Progenitor cell of endocrine pancreas (in vitro differentiated cells): ENCODE data around the gene SPATA31C1. TPM values are rescaled to one million over a fixed set of nuclear protein-coding genes. Genes with fewer than 3 reads are reported as not detected.
"Not testable (repeated sequence)": the region's sequence is repeated elsewhere in the genome, so short reads cannot be mapped to it uniquely, and the experiment has no call there.

Experiments
- DNase-seq: peaks from one replicate; pipeline ENCODE4 v3.0.0; 2021; ENCODE audit warnings: low spot score; ENCODE audit not compliant: unreplicated experiment
- H3K27ac Mint-ChIP-seq: 2 replicates; pipeline ENCODE4 v1.8.0; 2021; ENCODE audit warnings: mild to moderate bottlenecking, moderate library complexity, mixed read lengths
- H3K27me3 Mint-ChIP-seq: 2 replicates; pipeline ENCODE4 v1.8.0; 2021; ENCODE audit warnings: mixed read lengths
- H3K36me3 Mint-ChIP-seq: 2 replicates; pipeline ENCODE4 v1.8.0; 2022; ENCODE audit warnings: mixed read lengths; ENCODE audit not compliant: insufficient read depth
- H3K4me1 Mint-ChIP-seq: 2 replicates; pipeline ENCODE4 v1.8.0; 2021; ENCODE audit warnings: low read depth, mixed read lengths
- H3K4me3 Mint-ChIP-seq: 2 replicates; pipeline ENCODE4 v1.8.0; 2021; ENCODE audit warnings: low read depth, mild to moderate bottlenecking, moderate library complexity, mixed read lengths
- H3K9me3 Mint-ChIP-seq: 2 replicates; pipeline ENCODE4 v1.8.0; 2021; ENCODE audit warnings: low read depth, mixed read lengths
- total RNA-seq: library from RNA; stranded (reverse); gene quantifications from 2 replicates; pipeline ENCODE4 v1.2.1, GENCODE V29; 2021
- TF ChIP-seq, protein P1 (sequence below): fragments of 200-600 bp; sonication (generic); IDR thresholded peaks from one replicate; pipeline ENCODE4 v1.5.0; 2021; ENCODE audit warnings: antibody characterized with exemption, mild to moderate bottlenecking; ENCODE audit not compliant: unreplicated experiment

SPATA31C1 gene
- total RNA-seq, 1 donor from 2014 or later: not detected

DNA sequence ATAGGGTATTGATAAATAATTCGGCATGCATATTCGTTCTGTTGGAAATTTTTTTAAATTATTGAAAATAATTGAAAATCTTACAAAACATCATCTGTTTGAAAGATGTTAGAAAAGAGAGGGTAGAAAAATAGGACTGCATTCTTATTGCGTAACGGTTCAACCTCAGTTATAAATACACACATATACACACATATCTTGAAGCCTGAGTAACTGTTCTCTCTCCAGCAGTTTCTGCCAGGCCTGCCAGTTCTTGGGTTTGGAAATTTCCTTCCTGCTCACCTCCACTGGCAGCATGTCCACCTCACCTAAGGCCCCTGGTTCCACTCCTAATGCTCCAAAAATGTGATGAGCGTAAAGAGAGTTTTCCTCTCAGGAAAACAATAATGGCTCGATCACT is 26.0 kb upstream of the SPATA31C1 start:
- peaks cover 2% of the 10 kb centered on the region for H3K9me3 Mint-ChIP-seq
- no peaks in the 10 kb centered on the region for H3K36me3 Mint-ChIP-seq
- no peaks in the 10 kb centered on the region for H3K4me1 Mint-ChIP-seq
- no peak overlapping the region for H3K4me3 Mint-ChIP-seq
- no peak for DNase-seq
- H3K27ac Mint-ChIP-seq: no peak overlapping the region
- H3K27me3 Mint-ChIP-seq: peaks cover 2% of the 10 kb centered on the region
- TF ChIP-seq, protein P1, sequence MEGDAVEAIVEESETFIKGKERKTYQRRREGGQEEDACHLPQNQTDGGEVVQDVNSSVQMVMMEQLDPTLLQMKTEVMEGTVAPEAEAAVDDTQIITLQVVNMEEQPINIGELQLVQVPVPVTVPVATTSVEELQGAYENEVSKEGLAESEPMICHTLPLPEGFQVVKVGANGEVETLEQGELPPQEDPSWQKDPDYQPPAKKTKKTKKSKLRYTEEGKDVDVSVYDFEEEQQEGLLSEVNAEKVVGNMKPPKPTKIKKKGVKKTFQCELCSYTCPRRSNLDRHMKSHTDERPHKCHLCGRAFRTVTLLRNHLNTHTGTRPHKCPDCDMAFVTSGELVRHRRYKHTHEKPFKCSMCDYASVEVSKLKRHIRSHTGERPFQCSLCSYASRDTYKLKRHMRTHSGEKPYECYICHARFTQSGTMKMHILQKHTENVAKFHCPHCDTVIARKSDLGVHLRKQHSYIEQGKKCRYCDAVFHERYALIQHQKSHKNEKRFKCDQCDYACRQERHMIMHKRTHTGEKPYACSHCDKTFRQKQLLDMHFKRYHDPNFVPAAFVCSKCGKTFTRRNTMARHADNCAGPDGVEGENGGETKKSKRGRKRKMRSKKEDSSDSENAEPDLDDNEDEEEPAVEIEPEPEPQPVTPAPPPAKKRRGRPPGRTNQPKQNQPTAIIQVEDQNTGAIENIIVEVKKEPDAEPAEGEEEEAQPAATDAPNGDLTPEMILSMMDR: no peak

DNA sequence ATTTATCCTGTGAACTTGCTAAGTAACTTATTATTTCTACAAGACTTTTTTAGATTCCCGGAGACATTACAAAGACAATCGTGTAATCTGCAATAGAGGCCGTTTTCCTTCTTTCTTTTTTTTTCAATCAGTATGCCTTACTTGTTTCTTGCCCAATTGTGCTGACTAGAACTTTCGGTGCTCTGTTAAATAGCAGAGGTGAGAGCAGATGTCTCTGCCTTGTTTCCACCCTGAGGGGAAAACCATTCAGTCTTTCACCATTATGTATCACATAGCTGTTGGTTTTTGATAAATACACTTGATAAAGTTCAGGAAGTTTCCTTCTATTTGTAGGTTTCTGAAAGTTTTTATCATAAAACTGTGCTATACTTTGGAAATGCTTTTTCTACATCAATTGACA is 24.8 kb upstream of the SPATA31C1 start:
- H3K36me3 Mint-ChIP-seq: no peaks in the 10 kb centered on the region
- no peaks in the 10 kb centered on the region for H3K4me1 Mint-ChIP-seq
- peaks cover 1% of the 10 kb centered on the region for H3K27me3 Mint-ChIP-seq
- TF ChIP-seq, protein P1: no peak
- no peak overlapping the region for H3K4me3 Mint-ChIP-seq
- H3K27ac Mint-ChIP-seq: no peak overlapping the region
- peaks cover 5% of the 10 kb centered on the region for H3K9me3 Mint-ChIP-seq
- DNase-seq: no peak

DNA sequence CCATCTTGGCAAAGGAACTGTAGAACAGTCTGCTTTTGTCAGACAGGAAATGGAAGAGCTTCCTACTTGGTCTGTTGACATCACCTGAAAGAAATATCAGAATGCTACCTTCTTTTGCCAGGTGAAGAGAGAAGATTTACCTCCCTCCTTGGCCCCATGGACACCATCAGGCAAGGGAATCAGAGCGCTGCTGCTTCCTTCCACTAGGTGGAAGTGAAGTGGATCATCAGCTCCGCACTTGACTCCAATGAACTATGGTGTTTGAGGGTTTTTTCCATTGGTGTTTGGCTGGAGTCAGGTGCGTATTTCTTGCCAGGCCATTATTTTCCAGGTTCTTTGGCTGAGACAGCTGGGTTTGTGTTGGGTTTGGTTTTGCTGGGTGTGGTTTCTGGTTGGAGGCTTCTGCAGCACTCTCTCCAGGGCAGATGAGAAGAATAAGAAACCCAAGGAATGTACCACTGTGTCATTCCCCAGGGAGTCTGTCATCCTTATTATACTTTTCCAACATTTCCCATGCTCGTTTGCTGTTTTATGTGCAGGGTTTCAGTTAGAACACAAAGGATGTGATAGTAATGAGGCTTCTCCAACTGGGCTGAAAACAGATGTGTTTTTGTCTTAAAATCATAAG is 22.6 kb upstream of the SPATA31C1 start:
- TF ChIP-seq, protein P1: no peak
- H3K9me3 Mint-ChIP-seq: peaks cover 8% of the 10 kb centered on the region
- H3K27me3 Mint-ChIP-seq: no peaks in the 10 kb centered on the region
- H3K4me3 Mint-ChIP-seq: no peak overlapping the region
- DNase-seq: no peak
- H3K27ac Mint-ChIP-seq: no peak overlapping the region
- no peaks in the 10 kb centered on the region for H3K36me3 Mint-ChIP-seq
- no peaks in the 10 kb centered on the region for H3K4me1 Mint-ChIP-seq

DNA sequence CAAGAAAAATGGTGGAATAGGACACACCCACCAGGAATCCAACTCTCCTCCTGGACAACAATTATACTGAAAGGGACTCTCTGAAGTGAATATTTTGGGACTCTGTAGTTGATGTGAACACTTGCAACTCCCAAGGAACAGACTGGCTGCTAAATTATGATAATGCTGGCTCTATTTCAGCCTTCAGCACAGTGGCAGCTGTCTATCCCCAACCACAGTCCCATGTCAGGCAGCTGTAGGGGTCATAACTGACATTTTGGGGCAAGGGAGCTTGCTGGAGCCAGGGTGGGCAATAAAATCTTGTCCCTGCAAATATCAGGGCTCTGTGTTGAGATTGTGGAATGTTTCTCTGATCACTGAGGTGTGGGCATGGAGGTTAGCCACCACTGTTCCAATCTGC is 20.9 kb upstream of the SPATA31C1 start:
- no peaks in the 10 kb centered on the region for H3K4me1 Mint-ChIP-seq
- H3K27me3 Mint-ChIP-seq: no peaks in the 10 kb centered on the region
- peaks cover 3% of the 10 kb centered on the region for H3K36me3 Mint-ChIP-seq
- TF ChIP-seq, protein P1: no peak
- no peak overlapping the region for H3K27ac Mint-ChIP-seq
- no peak for DNase-seq
- peaks cover 14% of the 10 kb centered on the region for H3K9me3 Mint-ChIP-seq
- H3K4me3 Mint-ChIP-seq: no peak overlapping the region

DNA sequence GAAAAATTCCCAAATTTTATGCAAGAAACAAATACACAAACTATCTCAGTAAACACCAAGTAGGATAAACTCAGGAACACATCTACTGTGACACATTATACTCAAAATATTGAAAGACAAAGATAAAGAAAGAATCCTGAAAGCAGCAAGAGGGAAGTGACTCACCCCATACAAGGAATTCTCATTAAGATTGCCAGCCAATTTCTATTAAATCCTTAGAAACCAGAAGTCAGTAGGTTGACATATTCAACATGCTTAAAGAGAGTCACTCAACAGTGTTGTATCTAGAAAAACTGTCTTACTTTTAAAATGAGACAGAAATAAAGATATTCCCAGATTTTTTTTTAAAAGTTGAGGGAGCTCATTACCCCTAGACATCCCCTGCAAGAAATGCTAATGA is 19.6 kb upstream of the SPATA31C1 start:
- TF ChIP-seq, protein P1: no peak
- Mint-ChIP-seq H3K4me1 (no peaks in the 10 kb centered on the region), H3K9me3 (peaks cover 17% of the 10 kb centered on the region), H3K27me3 (no peaks in the 10 kb centered on the region), H3K27ac (no peak overlapping the region), H3K4me3 (no peak overlapping the region), H3K36me3 (peaks cover 3% of the 10 kb centered on the region)
- no peak for DNase-seq

DNA sequence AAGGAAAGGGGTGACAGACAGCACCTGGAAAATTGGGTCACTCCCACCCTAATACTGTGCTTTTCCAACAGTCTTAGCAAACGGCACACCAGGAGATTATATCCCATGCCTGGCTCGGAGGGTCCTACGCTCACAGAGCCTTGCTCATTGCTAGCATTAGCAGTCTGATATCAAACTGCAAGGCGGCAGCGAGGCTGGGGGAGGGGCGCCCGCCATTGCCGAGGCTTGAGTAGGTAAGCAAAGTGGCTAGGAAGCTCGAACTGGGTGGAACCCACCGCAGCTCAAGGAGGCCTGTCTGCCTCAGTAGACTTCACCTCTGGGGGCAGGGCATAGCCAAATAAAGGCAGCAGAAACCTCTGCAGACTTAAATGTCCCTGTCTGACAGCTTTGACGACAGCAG is 15.4 kb upstream of the SPATA31C1 start:
- H3K4me3 Mint-ChIP-seq, DNase-seq, H3K27ac Mint-ChIP-seq, H3K4me1 Mint-ChIP-seq, H3K36me3 Mint-ChIP-seq, H3K27me3 Mint-ChIP-seq: not testable (repeated sequence)
- peaks cover 30% of the 10 kb centered on the region for H3K9me3 Mint-ChIP-seq
